Activated naive CD4-positive, alpha-beta T cell treated with Interleukin-2 at 50 U/mL for 16 hours (primary cell): ENCODE results near the gene LGI4.

Experiments
- DNase-seq: peaks from one replicate; pipeline ENCODE4 v3.0.0-alpha.2; 2020

The LGI4 gene

GRCh38 chr19:35134601-35135242 is at the start of gene LGI4:
TSS of gene LGI4 (minus strand) at chr19:35135059. CDS start at chr19:35134680, 379 bp downstream.
- DNase-seq: no peak

DNA sequence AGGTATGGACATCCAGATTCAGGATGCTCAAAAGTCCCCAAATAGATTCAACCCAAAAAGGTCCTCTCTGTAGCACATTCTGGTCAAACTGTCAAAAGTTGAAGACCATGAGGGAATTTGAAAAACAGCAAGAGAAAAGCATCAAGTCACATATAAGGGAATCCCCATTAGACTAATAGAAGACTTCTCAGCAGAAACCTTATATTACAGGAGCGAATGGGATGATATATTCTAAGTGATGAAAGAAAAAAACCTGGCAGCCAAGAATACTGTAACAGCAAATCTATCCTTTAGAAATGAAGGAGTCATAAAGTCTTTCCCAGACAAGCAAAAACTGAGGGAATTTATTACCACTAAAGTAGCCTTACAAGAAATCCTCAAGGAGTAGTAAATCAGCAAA is 49.4 kb upstream of the LGI4 start:
- no peak for DNase-seq

- DNase-seq: no peak
Observed at GRCh38 chr19:35181387-35181786, 46.5 kb upstream of the LGI4 start.

DNA sequence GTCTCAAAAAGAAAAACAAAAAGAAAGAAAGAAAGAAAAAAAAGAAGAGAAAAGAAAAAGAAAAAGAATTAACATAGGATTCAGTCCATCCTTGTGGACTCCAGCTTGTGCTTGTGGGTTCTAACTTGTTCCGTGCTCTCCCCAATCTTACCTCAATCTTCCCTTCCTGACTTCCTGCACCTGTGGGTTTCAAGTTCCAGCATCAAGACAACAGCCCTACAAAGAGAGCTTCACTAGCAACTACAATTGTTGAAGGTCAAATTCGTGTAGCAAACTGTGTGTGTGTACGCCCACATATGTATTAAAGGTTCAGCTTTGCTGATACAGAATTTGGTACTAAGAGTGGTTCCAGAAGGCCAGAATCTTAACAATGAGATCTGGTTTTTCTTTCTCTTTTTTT is 45.0 kb upstream of the LGI4 start:
- DNase-seq: no peak

DNA sequence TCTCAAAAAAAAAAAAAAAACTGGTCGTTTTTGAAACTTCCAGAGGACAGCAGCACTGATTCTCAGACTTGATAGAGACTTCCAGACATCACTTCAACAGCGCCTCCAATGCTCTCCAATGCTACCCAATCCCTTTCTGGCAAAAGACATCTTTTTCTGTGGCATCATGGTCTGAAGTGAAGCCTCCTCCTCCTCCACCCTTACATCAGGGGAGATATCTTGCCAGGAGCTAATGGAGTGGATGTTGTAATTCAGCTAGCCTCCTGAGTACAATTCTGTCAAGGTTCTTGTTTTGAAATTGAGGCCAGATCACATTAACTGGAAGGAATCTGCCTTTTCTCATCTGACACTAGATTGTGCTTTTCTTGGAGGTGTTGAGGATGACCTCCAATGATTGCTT is 43.8 kb upstream of the LGI4 start:
- DNase-seq: no peak

GRCh38 chr19:35177377-35178274 is 42.8 kb upstream of the LGI4 start:
- no peak for DNase-seq

DNA sequence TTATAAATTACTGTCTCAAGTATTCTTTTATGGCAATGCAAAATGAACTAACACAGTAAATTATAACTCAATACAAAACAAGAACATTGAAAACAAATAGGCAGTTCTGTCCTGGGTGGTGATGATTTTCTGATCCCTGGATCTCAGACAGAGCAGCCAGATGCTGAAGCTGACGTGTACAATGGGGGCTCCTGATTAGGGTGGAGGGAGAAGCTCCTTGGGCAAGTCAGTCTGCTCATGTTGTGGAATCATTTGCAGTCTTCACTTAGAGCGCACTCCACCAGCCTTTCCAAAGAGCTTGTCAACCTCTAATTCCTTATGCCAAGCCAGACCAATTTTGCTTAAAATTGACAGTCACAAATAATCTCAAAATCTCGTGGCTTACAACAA is 41.3 kb upstream of the LGI4 start:
- DNase-seq: no peak

DNA sequence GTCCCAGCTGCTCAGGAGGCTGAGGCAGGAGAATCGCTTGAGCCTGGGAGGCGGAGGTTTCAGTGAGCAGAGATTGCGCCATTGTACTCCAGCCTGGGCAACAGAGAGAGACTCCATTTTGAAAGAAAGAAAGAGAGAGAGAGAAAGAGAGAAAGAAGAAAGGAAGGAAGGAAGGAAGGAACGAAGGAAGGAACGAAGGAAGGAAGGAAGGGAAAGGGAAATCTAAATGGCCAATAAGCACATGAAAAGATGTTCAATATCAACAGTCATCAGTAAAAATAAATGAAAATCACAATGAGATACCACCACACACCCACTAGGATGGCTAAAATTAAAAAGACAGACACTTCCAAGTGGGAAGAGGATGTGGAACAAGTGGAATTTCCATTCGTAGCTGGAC is 39.4 kb upstream of the LGI4 start:
- no peak for DNase-seq

GRCh38 chr19:35171730-35172129 is 36.9 kb upstream of the LGI4 start:
- no peak for DNase-seq

DNA sequence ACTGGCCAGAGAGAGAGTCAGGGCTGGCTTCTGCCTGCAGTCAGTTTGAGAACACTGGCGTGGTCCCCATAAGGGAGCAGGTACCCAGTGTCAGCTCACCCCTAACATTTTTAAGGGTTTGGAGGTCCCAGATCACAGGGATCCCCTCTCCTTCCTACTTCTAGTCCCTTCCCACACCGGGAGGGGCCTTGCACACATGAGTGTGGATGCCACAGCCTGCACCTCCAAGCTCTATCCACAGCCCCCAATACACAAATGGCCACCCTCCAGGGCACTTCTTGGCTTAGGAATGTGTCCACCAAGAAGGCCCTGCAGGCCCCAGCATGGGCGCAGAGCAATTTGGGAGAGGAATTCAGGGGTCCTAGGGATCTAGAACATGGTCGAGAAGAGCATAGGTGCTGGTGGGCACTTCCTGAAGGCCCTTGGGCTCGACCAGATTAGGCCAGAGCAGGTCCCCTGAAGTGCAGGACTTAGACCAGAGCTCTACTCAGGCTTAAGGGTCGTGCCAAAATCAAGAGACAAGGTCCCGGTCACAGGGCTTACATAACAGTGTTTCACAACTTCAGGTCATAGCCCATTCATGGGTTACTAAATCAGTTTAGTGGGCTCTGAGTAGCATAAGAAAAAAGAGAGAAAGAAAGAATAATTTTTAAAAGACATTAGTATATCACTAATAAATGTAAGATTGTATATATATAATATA is 35.7 kb upstream of the LGI4 start:
- DNase-seq: no peak

DNA sequence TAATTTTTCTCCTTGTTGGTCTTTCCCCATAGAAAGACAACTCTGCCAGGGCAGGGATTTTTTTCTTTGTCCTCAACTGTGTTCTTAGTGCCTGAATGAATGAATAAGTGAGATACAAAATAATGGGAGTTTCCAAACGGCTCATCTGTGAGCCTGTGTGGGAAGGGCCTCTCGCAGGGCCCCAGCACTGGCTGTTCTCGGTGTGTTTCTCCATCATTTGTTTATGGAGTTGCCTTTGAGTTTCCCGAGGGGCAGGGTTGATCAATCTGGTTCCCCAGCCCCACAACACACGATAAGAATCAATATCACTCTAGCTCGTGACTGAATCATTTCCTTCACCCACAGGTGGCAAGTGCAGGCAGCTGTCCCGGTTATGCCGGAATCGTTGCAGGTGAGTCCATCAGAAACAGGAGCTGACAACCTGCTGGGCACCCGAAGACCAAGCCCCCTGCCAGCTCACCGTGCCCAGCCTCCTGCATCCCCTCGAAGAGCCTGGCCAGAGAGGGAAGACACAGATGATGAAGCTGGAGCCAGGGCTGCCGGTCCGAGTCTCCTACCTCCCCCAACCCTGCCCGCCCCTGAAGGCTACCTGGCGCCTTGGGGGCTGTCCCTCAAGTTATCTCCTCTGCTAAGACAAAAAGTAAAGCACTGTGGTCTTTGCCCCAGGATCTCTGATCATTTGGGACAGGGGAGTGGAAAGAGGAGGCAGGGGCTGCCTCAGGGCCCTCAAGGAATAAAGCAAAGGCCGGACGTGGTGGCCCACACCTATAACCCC is 34.5 kb upstream of the LGI4 start:
- peak; percentile 31 for DNase-seq

DNA sequence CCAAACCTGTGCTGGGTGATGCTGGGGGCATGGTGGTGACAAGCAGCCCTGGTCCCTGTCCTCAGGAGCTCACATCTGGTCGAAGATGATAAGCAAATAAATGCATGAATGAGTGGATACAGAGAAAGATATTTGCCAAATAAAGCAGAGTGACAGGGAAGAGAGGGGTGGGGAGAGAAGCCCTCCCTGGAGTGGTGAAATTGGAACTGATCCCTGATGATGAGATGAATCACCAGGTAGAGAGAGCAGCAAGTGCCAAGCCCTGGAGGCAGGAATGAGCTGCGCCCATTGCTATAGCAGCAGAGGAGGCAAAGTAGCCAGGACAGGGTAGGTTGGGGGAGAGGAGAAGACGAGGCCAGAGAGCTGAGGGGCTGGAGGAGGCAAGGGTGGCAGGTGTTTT is 33.3 kb upstream of the LGI4 start:
- no peak for DNase-seq

- DNase-seq: no peak
Observed at GRCh38 chr19:35167251-35168119, 32.6 kb upstream of the LGI4 start.

- no peak for DNase-seq
Observed at GRCh38 chr19:35166100-35167063, 31.5 kb upstream of the LGI4 start.

DNA sequence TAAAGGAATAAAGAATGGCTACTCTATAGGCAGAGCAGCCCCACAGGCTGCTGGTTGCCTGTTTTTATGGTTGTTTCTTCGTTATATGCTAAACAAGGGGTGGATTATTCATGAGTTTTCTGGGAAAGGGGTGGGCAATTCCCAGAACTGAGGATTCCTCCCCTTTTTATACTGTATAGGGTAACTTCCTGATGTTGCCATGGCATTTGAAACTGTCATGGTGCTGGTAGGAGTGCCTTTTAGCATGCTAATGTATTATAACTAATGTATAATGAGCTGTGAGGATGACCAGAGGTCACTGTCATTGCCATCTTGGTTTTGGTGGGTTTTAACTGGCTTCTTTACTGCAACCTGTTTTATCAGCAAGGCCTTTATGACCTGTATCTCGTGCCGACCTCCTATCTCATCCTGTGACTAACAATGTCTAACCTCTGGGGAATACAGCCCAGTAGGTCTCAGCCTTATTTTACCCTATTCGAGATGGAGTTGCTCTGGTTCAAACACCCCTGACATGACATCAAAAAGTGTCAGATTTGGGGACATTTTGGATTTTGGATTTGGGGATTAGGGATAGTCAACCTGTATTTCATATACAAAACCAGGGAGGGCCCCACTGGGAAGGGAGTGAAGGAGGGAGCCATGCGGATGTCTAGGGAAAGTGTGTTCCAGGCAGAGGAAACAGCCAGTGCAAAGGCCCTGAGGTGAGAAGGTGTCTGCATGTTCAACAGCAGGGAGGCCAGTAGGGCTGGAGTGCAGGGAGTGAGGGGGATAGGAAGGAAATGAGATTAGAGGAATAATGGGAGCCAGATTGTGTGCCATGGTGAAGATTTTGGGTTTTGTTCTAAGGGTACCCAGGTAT is 30.6 kb upstream of the LGI4 start:
- no peak for DNase-seq

DNA sequence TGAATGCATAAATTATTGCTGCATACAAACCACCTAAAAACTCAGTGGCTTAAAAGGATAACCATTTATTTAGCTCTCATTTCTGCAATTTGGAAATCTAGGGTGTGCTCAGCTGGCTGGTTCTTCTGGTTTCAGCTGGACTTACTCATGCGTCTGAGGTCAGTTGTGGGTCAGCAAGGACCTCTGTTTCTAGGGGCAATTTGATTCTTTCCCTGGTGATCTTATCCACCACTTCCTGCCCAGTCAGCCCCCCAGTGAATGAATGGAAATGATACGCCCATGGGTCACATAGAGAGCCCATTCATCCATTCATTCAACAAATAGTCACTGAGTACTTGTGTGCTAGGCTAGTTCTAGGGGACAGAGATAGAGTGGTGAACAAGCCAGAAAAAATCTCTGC is 29.6 kb upstream of the LGI4 start:
- DNase-seq: no peak

- no peak for DNase-seq
Observed at GRCh38 chr19:35162471-35163326, 27.8 kb upstream of the LGI4 start.

- DNase-seq: no peak
Observed at GRCh38 chr19:35161434-35161743, 26.5 kb upstream of the LGI4 start.
